HG02943 (cell line): ENCODE measurements around the gene GSK3B.

Experiments used
- ATAC-seq: cut with Tn5 transposase; IDR thresholded peaks from one replicate; pipeline ENCODE4 v1.9.1; 2021; ENCODE audit warnings: mild to moderate bottlenecking, low read depth, moderate library complexity; ENCODE audit not compliant: unreplicated experiment

GSK3B gene

DNA sequence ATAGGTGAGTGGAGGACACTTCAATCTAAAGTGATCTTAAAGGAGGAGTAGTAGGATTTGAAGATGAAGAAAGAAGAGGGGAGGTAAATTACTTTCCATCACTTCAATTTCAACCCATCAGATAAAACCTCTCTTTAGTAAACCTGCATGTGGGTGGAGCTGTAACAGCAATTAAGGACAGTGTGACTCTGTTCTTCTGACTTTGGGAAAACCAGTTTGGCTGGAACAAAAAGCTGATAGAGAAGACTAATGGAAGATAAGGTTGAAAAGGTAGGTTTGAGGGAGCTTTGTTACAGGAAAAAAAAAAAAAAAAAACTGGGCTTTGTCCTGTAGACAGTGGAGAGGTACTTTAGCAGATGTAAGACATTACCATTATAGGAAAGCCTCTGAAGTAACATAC, 4.5 kb upstream of the GSK3B start:
- ATAC-seq = no peak

DNA sequence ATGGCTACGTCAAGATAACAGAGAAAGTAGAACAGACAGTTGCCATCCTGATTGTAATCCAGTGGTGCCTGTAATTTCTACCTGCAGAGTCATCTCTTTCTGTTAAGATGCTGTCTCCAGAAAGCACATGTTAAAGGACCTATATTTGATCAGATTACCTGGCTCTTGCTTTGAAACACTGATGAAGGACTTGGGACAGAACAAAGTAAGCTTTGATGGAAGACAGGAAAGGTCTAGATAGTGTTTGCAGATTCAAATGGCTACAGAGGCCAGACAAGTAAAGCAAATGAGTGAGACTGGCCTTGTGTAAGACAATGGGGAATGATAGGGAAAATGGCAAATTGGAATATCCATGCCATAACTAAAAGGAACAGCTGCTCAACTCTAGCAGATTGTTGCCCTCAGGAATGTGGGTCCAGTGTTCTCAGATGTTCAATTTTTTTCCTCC, 1.8 kb upstream of the GSK3B start:
- ATAC-seq = no peak

DNA sequence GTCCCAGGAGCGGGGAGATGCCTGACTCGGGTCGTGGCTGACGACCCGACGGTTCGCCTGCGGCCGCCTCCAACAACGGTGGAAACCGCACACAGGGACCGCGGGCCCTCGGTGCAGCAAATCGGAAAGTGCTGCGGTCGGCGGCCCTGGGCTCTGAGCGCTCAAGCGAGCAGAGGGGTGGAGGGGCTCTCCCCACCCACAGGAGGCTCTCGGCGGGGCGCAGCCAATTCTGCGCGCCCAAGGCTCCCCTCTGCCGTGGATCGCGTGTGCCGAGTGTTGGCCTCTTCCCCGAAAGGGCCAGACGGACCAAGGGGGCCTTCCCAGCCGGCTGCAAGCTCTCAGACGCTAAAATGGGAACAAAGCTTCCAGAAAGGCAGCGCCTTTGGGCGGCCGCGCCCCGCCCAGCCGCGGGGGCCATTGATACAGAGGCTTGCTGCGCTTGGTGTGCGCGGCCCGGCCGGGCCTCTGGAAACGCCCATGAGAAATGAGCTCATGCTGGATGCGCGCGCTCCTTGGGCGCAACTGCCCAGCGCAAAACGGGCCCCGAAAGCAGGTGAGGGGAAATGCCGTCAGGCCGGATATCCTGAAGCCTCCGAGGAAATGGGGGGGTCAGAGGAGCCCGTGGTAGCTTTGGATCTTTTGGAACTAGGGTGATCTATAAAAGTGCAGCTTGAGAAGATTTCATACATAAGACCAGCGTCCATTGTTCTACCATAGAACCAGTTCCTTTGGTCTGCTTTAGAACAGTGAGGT, 1.2 kb upstream of the GSK3B start:
- peak; percentile 39 for ATAC-seq

DNA sequence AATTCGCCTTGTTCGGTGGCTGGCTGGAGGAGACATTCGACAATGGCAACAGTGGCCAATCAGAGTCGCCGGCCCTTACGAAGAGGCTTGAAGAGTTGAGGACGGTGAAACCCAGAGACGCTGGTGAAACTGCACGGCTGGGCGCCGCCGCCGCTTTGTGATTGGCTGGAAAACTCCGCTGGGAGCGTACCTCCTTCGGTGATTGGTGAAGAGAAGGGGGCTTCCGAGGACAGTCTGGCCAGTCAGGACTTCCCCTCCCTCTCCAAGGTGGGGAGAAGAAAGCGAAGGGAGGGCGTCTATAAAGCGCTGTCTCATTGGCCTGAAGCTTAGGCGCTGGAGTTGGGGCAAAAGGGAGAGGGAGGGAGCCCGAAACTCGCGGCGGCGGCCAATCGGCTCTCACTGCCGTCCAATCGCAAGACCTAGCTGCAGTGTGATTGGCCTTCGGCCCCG, 554 bp upstream of the GSK3B start:
- peak; percentile 70 for ATAC-seq

DNA sequence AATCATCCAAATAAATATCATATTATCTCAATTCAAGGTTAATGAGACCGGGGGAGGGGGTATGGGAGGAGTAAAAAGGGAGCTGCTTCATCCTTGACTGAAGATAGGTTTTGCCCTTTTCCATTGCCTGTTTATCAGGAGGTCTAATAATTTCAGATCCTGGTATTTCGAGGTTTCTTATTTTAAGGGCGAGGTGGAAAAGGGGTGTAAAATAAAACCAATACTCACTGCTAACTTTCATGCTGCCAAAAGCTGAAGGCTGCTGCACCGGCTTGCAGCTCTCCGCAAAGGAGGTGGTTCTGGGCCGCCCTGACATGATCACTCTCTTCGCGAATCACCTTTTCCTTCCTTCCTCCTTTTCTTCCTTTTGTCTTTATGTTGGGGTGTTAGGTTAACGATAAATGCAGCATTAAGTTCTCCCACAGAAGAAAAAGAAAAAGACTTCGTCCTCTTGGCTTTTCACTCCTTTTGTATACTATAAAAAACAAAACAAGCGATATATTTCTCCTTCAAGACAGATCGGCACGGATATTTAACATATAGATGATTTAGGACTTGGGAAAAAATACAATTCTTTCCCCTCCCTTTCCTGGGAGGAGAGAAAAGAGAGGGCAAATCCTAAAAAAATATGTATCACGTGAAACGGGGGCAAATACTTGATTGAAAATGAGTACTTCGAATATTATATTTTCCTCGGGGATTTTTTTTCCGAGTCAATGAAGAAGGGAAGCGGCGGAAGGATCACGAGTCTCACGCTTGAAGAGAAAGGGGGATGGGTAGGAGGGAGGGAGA, 932 bp downstream of the GSK3B start:
- no peak for ATAC-seq

DNA sequence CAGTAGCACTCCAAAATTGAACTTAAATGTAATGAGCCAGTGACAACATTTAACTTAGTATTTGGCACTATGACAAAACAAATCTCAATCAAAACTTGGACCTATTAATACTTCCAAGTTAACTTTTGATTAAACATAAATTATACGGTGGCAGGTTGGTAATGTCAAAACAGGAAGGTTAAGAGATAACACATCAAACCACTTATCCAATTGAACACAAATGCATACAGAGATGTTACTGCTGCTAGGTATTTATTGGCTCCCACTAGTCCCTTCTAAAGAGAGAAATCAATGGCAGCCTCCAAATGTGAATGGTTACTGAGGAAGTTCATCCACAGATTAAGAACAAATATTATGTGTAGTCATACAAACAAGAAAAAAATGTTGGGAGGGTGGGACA, 1.8 kb downstream of the GSK3B start:
- no peak for ATAC-seq

DNA sequence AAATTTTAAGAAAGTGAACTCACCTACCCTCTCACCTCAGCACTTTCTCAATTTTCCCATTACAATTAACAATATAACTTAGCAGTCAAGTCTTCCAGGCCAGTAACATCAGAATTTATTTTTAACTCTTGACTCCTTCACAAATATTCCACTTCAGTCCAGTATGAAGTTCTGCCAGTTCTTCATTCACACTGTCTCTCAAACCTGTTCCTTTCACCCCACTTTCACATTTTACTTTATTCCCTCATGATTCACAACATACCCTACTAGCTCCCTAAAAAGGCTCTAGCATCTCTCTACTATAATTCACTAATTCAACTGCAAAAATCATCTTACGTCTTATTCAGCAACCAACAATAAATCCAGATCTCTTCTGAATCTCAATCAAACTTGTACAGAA, 3.8 kb downstream of the GSK3B start:
- ATAC-seq = no peak

DNA sequence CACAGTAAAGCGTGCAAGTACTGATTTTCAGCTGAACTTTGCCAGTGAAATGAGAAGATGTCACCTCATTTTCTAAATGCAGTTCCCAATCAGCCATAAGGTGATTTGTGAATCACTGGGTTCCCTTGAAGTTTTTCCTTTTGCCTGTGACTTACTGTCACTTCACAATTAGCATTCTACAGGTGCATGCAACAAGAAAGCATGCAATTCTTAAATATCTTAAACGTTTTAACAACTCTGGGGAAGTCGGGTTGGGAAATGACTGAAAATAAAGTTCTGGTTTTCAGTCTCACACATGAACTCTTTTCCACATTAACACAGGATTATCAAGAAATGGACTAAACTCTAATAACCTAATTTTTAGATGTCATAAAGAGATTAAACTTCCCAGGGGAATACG, 5.2 kb downstream of the GSK3B start:
- no peak for ATAC-seq

DNA sequence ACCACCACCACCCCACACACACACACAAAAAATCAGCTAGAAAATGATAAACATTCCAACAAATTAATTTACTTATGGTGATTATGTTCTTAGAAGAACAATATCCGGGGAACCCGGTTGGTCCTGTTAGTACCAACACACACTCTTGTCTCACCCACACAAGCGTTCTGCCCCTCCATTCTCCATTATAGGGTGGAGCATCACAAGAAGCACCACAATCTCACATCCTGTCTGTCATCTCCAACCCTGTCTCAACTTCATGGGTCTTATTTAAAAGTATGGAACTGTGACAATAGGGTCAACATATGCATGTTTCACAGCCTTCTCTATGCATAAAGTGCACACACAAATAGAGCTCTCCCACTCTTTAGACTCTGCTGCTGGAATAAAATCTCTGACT, 5.6 kb downstream of the GSK3B start:
- no peak for ATAC-seq

DNA sequence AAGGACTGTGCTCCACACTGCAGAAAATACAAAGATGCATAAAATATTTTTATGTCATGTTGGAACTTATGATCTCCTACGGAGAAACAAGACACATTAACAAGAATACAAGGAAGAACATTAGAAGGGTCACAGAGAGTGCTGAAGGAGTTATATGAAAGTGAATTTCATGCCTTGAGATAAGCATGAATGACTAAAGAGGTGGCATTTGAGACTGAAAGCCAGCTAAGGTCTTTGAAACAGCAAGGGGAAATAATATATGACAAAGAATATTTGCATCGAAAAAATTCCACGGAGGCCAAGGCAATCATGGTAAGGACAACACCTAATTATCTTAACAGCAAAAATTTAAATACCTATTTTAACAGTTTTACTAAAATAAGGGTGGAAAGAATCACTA, 12.5 kb downstream of the GSK3B start:
- ATAC-seq = no peak

DNA sequence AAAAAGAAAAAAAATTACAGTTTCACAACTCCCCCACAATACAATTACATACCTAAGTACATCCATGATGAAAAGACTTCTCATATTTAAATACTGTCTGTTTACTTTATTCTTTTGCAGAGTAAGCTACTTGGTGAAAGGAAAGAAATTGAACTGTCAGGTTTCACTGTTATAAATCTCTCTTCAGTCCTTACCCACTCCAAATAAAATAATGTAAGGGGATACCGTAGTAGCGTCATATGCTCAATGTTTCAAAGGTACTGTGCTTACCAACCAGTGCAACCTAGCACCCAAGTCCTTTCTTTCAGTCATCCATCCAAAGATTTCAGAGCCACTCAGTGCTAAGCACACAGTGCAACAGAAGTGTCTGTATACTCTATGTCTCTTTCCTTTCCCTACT, 13.4 kb downstream of the GSK3B start:
- ATAC-seq = no peak

DNA sequence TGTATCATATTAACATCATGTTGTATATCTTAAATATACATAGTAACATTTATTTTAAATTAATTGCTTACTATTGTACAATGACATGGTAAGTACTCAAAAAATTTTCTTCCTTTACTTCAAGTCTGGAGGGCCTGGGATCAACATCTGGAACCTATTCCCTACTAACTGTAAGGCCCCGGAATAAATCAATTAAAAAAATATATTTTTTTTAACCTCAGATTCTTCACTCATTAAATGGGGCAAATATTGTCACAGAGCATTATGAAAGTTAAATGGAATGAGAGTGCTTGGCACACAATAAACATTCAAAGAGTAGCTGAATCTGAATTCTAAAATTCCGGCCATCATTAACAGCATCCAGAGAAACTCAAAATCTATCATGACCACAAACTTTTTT, 16.5 kb downstream of the GSK3B start:
- ATAC-seq = no peak

DNA sequence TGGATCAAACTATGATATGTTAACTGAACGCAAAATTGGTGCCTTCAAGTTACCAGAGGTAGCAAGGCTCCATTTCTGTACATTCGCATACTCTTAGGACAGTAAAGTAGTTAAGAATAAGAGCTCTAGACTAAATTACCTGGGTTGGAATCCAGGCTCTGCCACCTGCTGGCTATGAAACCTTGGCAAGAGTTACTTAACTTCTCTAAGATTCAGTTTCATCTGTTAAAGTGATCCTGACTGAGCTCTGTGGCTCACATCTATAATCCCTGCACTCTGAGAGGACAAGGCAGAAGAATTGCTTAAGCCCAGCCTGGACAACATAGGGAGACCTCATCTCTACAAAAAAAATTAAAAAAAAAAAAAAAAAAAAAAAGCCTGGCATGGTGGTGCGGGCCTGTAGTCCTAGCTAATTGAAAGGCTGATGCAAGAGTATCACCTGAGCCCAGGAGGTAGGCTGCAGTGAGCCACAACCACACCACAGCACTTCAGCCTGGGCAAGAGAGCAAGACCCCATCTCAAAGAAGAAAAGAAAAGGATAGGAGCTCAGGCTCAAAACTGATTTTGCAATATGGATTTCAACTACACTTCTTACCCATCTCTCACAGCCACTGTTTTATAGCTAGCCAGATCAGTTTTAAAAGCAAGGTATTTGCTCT, 21.3 kb downstream of the GSK3B start:
- ATAC-seq = no peak

DNA sequence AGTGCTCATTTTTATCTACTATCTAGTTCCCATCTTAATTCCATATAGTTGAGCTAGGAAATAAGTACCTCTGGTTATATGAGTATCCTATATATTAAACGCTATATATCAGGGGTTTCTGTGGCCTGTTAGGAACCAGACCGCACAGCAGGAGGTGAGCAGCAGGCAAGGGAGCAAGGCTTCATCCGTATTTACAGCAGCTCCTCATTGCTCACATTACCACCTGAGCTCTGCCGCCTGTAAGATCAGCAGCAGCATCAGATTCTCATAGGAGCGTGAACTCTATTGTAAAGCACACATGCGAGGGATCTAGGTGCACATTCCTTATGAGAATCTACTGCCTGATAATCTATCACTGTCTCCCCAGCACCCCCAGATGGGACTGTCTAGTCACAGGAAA, 23.0 kb downstream of the GSK3B start:
- ATAC-seq = no peak

DNA sequence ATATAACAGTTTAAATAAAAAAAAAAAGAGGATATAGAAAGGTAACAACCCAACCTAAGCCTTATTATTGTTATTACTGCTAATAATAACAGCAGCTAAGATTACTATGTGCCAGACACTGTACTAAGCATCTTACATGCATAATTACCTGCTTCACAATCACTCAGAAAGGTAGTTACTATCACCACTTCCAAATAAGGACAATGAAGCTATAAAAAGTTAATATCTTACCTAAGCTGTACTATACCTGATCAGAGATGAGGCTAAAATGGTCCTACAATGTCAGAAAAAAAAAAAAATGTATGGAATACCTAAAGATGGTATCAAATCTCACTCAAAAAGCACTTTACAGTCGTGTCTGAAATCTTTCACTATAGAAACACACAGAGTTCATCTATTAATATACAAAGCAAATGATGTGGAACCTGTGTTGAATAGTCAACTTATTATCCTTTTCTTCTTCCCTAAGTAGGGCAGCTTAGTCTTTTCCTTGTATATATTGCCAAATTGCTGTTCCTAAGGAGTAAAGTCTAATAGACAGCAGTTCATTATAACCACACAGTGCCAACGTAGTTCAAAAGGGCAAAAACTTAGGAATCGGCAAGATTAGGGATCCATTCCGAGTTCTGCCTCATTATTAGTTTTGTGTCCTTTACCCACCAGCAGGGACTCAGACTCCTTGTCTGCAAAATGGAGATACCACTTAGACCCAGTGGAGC, 23.8 kb downstream of the GSK3B start:
- ATAC-seq = no peak

DNA sequence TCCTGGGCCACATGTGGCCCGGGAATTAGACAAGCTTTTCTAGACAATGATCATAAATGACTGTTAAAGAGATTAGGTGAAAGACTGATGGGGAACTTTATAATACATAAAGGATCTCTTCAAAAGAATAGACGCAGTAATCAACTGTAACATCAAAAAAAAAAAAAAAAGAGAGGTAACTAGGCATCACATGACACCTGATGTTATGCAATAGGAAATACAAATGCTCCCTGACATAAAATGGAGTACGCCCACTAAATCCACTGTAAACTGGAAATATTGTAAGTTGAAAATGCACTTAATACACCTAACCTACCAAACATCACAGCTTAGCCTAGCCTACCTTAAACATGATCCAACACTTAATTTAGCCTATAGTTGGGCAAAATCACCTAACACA, 27.2 kb downstream of the GSK3B start:
- no peak for ATAC-seq

DNA sequence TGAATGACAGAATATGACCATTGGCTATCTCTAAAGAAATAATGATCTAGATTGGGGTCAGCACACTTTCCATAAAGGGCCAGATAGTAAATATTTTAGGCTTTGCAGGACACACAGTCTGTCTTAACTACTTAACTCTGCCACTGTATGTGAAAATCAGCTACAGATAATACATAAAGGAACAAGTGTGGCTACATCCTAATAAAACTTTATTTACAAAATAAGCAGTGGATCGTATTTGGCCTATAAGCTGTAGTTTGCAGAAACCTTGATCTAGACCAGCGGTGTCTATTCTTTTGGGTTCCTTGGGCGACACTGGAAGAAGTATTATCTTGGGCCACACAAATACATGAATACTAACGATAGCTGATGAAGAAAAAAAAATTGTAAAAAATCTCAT, 27.6 kb downstream of the GSK3B start:
- ATAC-seq = no peak

DNA sequence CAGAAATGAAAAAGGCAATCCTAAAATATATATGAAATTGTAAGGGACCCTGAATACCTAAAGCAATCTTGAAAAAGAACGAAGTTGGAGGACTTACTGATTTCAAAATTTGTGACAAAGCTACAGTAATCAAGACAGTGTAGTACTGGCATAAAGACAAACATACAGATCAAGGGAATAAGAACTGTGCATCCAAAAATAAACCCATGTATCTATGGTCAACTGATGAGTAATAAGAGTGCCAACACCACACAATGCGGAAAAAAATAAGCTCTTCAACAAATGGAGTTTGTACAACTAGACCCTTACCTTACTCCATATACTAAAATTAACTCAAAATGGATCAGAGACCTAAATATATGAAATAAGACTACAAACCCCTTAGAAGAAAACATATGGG, 29.6 kb downstream of the GSK3B start:
- ATAC-seq = no peak

DNA sequence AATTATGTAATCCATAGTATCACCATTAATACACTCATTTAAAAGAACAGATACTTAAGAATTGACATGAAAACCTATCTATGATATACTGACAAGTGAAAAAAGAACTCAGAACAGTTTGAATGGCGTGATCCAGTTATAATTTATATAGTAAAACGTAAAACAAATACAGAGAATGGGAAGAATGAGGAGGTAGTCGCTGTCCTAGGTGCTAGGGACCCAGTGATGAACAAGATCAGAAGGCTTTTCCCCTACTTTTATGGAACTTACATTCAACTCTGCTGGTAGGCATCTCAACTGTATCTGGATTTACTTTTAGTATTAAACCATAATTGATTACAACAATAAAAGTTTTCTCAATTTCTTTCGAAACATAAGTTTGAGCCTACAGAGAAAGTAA, 31.8 kb downstream of the GSK3B start:
- ATAC-seq = no peak

DNA sequence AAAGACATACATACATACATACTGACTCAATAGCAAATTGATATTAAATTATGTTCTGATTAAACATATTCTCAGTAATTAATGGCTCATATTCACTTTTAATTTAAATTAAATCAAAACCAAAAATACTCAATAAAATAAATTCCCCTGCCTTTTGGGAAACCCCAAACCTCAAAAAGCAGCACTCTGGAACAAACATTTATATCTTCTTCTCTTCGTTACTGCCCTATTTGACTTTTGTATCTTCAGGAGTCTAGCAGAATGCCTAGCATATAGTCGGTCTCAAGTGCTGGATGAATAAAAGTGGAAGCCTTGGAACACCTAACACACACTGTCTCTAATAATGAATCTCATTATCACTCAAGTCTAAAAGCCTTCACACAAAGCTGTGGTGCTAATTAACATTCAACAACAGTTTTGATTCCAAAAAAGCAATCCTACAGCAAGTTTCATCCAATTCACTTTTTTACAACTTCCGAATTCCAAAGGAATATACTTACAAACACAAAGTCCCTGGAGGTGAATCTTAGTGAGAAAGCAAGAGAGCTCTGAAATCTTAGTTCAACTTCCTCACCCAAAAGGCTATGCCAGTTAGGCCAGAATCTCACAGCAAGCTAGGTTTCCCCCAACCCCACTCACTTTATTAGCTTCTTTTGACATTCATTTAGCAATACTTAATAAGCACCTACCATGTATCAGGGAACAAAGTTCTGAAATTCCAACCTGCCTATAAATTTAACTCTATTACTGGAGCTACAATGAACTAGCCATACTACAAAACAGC, 35.0 kb downstream of the GSK3B start:
- ATAC-seq = no peak
